Upper lobe of left lung (tissue), 6 donors: ENCODE results near the gene NMUR1. TPM values are rescaled to one million over a fixed set of nuclear protein-coding genes. Genes with fewer than 3 reads are reported as not detected.

ENCODE experiments used
- small RNA-seq, 4 donors: library from RNA; depleted of rRNA; stranded (forward); fragments of <200 nt; gene quantifications; one replicate each; pipeline ENCODE3, GENCODE V24; 2016
- total RNA-seq, 6 donors: library from RNA; depleted of rRNA in 4 of 6; stranded (reverse); fragments of >200 nt in 4 of 6; gene quantifications; one replicate each; pipeline versions ENCODE4 v1.1.0 to v1.2.1, GENCODE V29; 2016 to 2021
- donor health status: DM: no; HTN: no; CAD: no; lungs with moderate emphysema.
- donor health status: DM: no; HTN: yes; CAD: no; lungs with severe emphysema.

NMUR1 gene
- total RNA-seq, 6 donors from 2014 or later = 1.1 to 2.4 (median 1.9) TPM

Small RNA genes within 50 kb of the gene (small RNA-seq; reads per million reads assigned to genes)
- gene RNU2-22P = 0 to 0.14 (median 0) reads per million in 4 donors

Other genes with a start within 250 kb of the NMUR1 start
- 100 to 1,000 TPM in 1 of 6 donors, 10 to 100 TPM in 5; 64.5 to 108 (median 87.2) TPM for gene B3GNT7, start 134.7 kb downstream of the NMUR1 start, total RNA-seq
- 100 to 1,000 TPM; 113 to 299 (median 194) TPM for gene NCL, start 66.0 kb downstream of the NMUR1 start, total RNA-seq
- not detected for gene TEX44, start 62.4 kb upstream of the NMUR1 start, total RNA-seq
- gene PTMA, start 178.1 kb upstream of the NMUR1 start, total RNA-seq = 100 to 1,000 TPM; 344 to 896 (median 663) TPM